Naive thymus-derived CD4-positive, alpha-beta T cell (primary cell): ENCODE data around the gene PAGR1. TPM values are rescaled to one million over a fixed set of nuclear protein-coding genes. Genes with fewer than 3 reads are reported as not detected.
A peak's percentile ranks its signal among the peaks of the same experiment; 100 is the strongest.

Experiments used
- ATAC-seq: fragments of 150-1000 bp; cut with Tn5 transposase; 2 replicates; pipeline ENCODE4 v1.10.0; 2021; ENCODE audit warnings: mild to moderate bottlenecking, moderate library complexity
- CTCF ChIA-PET: fragments of 350-600 bp; sonication (Branson Sonifier 250); formaldehyde crosslinking; loops from one replicate; lab custom pipeline; 2021; ENCODE audit warnings: antibody characterized with exemption; lab: Charles Lee
- POLR2A ChIA-PET: fragments of 350-600 bp; sonication (Branson Sonifier 250); formaldehyde crosslinking; loops from one replicate; lab custom pipeline; 2021; ENCODE audit warnings: antibody characterized with exemption, inconsistent platforms; lab: Charles Lee
- DNase-seq, 9 donors: peaks; one replicate each; pipeline versions ENCODE4 v3.0.0 to v3.0.0-alpha.2; 2020 to 2022; ENCODE audit warnings: mixed read lengths in 1 of 9
- H3K27ac ChIP-seq: one replicate; pipeline ENCODE4 v1.7.0; 2013; ENCODE audit warnings: mild to moderate bottlenecking, low read depth, low read length, moderate library complexity
- H3K27me3 ChIP-seq, 2 donors: one replicate each; pipeline ENCODE4 v1.7.0; 2013; ENCODE audit warnings: low read length in 2 of 2, mild to moderate bottlenecking in 2 of 2, moderate library complexity in 2 of 2; ENCODE audit not compliant: control insufficient read depth in 2 of 2, insufficient read depth in 2 of 2
- H3K36me3 ChIP-seq, 3 experiments: 1 replicate in 2 of 3; 2 replicates in 1 of 3; pipeline ENCODE4 v1.7.0; 2013; ENCODE audit warnings: low read length in 3 of 3, mild to moderate bottlenecking in 3 of 3, moderate library complexity in 1 of 3; ENCODE audit not compliant: insufficient read depth in 3 of 3, control insufficient read depth in 2 of 3
- H3K4me1 ChIP-seq, 2 donors: one replicate each; pipeline ENCODE4 v1.7.0; 2013; ENCODE audit warnings: low read length in 2 of 2, mild to moderate bottlenecking in 2 of 2, moderate library complexity in 1 of 2; ENCODE audit not compliant: control insufficient read depth in 2 of 2, insufficient read depth in 2 of 2
- H3K4me3 ChIP-seq: 2 replicates; pipeline ENCODE4 v1.7.0; 2013; ENCODE audit warnings: mild to moderate bottlenecking, low read length
- H3K9me3 ChIP-seq, 3 experiments: 1 replicate in 2 of 3; 2 replicates in 1 of 3; pipeline ENCODE4 v1.7.0; 2013; ENCODE audit warnings: low read length in 3 of 3; ENCODE audit not compliant: control insufficient read depth in 2 of 3
- H3K27ac Mint-ChIP-seq, 9 donors: one replicate each; pipeline ENCODE4 v1.8.0; 2020 to 2022; ENCODE audit warnings: mixed read lengths in 9 of 9, mild to moderate bottlenecking in 8 of 9, moderate library complexity in 5 of 9, inconsistent platforms in 2 of 9
- H3K27me3 Mint-ChIP-seq, 5 donors: one replicate each; pipeline ENCODE4 v1.8.0; 2021 to 2022; ENCODE audit warnings: mixed read lengths in 5 of 5, mild to moderate bottlenecking in 1 of 5
- H3K36me3 Mint-ChIP-seq, 5 donors: one replicate each; pipeline ENCODE4 v1.8.0; 2020 to 2022; ENCODE audit warnings: mixed read lengths in 5 of 5, mild to moderate bottlenecking in 3 of 5, inconsistent platforms in 1 of 5
- H3K4me1 Mint-ChIP-seq, 7 donors: one replicate each; pipeline ENCODE4 v1.8.0; 2020 to 2022; ENCODE audit warnings: mixed read lengths in 7 of 7, mild to moderate bottlenecking in 3 of 7, inconsistent platforms in 1 of 7
- H3K4me3 Mint-ChIP-seq, 10 donors: one replicate each; pipeline ENCODE4 v1.8.0; 2020 to 2022; ENCODE audit warnings: mild to moderate bottlenecking in 10 of 10, mixed read lengths in 10 of 10, moderate library complexity in 6 of 10, inconsistent platforms in 2 of 10
- H3K9me3 Mint-ChIP-seq, 11 donors: one replicate each; pipeline ENCODE4 v1.8.0; 2020 to 2022; ENCODE audit warnings: mixed read lengths in 11 of 11, mild to moderate bottlenecking in 4 of 11, inconsistent platforms in 1 of 11, moderate library complexity in 1 of 11
- intact Hi-C, 2 donors: fragments of 100-400 bp; cut with micrococcal nuclease; formaldehyde crosslinking; loops; one replicate each; pipeline ENCODE4 v1.15.1; 2023
- polyA plus RNA-seq, 2 donors: library from polyadenylated mRNA; unstranded; fragments of 300-500 nt; fragmentation: Illumina TruSeq; gene quantifications; one replicate each; pipeline ENCODE4 v1.2.3, GENCODE V29; 2021
- total RNA-seq, 6 experiments: library from RNA in 5 of 6; stranded (reverse) in 5 of 6; gene quantifications; 1 replicate in 5 of 6; 2 replicates in 1 of 6; pipeline ENCODE4 v1.2.3 and lab custom pipeline; 2021 to 2026

PAGR1 gene
- total and polyA plus RNA-seq, 7 experiments from 2014 or later, result 17.5 to 62.6 (median 37.2) TPM

DNA sequence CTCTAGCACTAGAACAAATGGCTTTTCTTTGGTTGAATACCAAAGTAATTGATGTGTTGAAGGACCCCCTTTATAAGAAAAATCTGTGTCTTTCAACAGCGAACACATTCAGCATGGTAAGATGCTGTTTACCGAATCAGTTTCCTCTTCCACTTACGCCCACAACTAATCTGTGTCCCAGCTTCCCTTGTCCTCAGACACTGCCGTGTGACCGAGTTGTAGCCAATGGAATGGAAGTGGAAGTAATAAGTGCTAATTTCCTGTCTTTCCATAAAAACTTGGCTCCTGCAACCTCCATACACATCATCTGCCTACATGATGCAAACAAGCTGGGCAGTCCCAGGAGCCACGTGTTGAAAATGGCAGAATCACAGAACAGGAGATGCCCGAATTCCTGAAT lies 36.7 kb downstream of the PAGR1 start:
- Mint-ChIP-seq H3K9me3 (peaks cover 0 to 4% (median 0%) of the 10 kb centered on the region in 11 donors), H3K4me3 (no peak overlapping the region), H3K27me3 (no peaks in the 10 kb centered on the region), H3K27ac (no peak overlapping the region), H3K4me1 (peaks cover 7 to 13% (median 9%) of the 10 kb centered on the region in 7 donors), H3K36me3 (peaks cover 0 to 8% (median 0%) of the 10 kb centered on the region in 5 donors)
- Histone ChIP-seq H3K4me1 (peaks cover 0 to 7% of the 10 kb centered on the region in 2 donors), H3K27ac (no peak overlapping the region), H3K9me3 (no peaks in the 10 kb centered on the region), H3K27me3 (no peaks in the 10 kb centered on the region), H3K4me3 (no peak overlapping the region), H3K36me3 (peaks cover 0 to 2% (median 0%) of the 10 kb centered on the region in 3 experiments)
- intact Hi-C loops, result no loop called here
- CTCF ChIA-PET, result interaction anchor here (0.7 to 2.6 kb wide), 4 partner anchors 30 to 127 kb away, joined by 3 to 13 read pairs (median 4); no protein-coding TSS in a partner anchor
- DNase-seq (no peak), ATAC-seq (no peak)
- POLR2A ChIA-PET, result interaction anchor here (0.6 to 1.9 kb wide), 7 partner anchors 9 to 616 kb away, joined by 3 to 7 read pairs (median 3); partner anchors contain the start of genes KIF22 and PAGR1

- CTCF ChIA-PET, result no interaction called here
- Mint-ChIP-seq H3K9me3 (peaks cover 0 to 4% (median 0%) of the 10 kb centered on the region in 11 donors), H3K4me3 (no peak overlapping the region), H3K36me3 (peaks cover 0 to 14% (median 5%) of the 10 kb centered on the region in 5 donors), H3K27me3 (no peaks in the 10 kb centered on the region), H3K4me1 (peaks cover 0 to 12% (median 3%) of the 10 kb centered on the region in 7 donors), H3K27ac (peak overlapping the region in 1 of 9 donors; percentile 34)
- intact Hi-C loops, result no loop called here
- ATAC-seq (no peak), DNase-seq (no peak)
- Histone ChIP-seq H3K4me1 (no peaks in the 10 kb centered on the region), H3K4me3 (no peak overlapping the region), H3K9me3 (no peaks in the 10 kb centered on the region), H3K36me3 (peaks cover 0 to 19% (median 0%) of the 10 kb centered on the region in 3 experiments), H3K27ac (no peak overlapping the region), H3K27me3 (no peaks in the 10 kb centered on the region)
- POLR2A ChIA-PET, result interaction anchor here (0.7 to 1.9 kb wide), 5 partner anchors 22 to 119 kb away, joined by 3 to 7 read pairs (median 5); partner anchors contain the start of gene TAOK2
These were observed 38.7 kb downstream of the PAGR1 start for GRCh38 chr16:29854520-29855100.

DNA sequence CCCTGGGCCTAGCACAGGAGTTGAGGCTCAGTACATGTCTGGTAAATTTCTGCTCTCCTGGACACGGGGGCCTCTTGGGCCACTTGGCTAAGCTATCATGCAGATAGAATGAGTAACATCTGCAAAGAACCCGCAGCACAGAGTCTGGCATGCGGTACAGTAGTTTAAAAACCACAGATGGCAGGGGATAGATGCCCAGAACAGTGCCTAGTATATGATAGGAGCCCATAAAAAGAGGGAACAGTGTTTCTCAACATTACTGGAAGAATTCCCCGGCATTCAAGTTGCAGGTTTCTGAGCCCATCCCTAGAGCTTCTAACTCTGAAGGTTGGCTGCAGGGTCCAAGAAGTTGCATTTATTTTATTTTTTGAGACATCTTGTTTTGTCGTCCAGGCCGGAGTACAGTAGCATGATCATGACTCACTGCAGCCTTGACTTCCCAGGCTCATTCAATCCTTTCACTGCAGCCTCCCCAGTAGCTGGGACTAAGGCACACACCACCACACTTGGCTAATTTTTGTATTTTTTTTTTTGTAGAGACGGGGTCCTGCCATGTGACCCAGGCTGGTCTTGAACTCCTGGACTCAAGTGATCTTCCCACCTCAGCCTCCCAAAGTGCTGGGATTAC lies 41.3 kb downstream of the PAGR1 start:
- intact Hi-C loops, result no loop called here
- H3K27me3 Mint-ChIP-seq, result no peaks in the 10 kb centered on the region
- no peak for ATAC-seq
- peaks cover 0 to 23% (median 5%) of the 10 kb centered on the region in 5 donors for H3K36me3 Mint-ChIP-seq
- POLR2A ChIA-PET, result interaction anchor here (0.6 to 1.1 kb wide), 4 partner anchors 11 to 193 kb away, joined by 3 to 4 read pairs (median 4); no protein-coding TSS in a partner anchor
- peak overlapping the region in 2 of 9 donors; percentile 42 to 84 for H3K27ac Mint-ChIP-seq
- no peak overlapping the region for H3K4me3 ChIP-seq
- H3K9me3 ChIP-seq, result no peaks in the 10 kb centered on the region
- H3K9me3 Mint-ChIP-seq, result no peaks in the 10 kb centered on the region
- H3K4me1 Mint-ChIP-seq, result peaks cover 12 to 25% (median 15%) of the 10 kb centered on the region in 7 donors
- peaks cover 10 to 15% of the 10 kb centered on the region in 2 donors for H3K4me1 ChIP-seq
- DNase-seq, result no peak
- peaks cover 0 to 36% (median 7%) of the 10 kb centered on the region in 3 experiments for H3K36me3 ChIP-seq
- H3K27me3 ChIP-seq, result no peaks in the 10 kb centered on the region
- H3K27ac ChIP-seq, result no peak overlapping the region
- H3K4me3 Mint-ChIP-seq, result peak overlapping the region in 1 of 10 donors; percentile 29
- CTCF ChIA-PET, result interaction anchor here (0.7 to 1.1 kb wide), 4 partner anchors 36 to 162 kb away, joined by 3 to 6 read pairs (median 4); no protein-coding TSS in a partner anchor

- CTCF ChIA-PET, result interaction anchor here (0.7 to 1.4 kb wide), 3 partner anchors 10 to 161 kb away, joined by 3 to 5 read pairs (median 3); no protein-coding TSS in a partner anchor
- peak overlapping the region in 1 of 9 donors; percentile 11 for H3K27ac Mint-ChIP-seq
- no peak for ATAC-seq
These were observed 42.3 kb downstream of the PAGR1 start for GRCh38 chr16:29858149-29858849.

DNA sequence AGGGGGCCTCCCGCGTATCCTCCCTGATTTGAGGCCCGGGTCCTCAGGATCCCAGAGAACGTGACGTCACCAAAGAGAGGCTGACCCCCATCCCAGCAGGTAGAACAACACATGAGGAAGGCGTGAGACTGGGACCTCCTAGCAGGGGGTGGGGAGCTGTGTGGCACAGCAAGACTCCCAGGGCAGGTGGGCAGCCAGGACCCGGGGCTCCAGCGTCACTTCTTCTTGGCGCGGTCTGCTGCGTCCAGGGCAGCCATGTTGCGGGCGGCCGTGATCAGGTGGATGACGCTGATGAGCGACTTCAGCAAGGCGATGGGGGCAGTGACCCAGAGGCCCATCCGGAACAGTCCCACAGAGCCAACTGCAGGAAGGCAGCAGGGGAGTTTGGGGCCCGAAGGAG lies 43.0 kb downstream of the PAGR1 start:
- Mint-ChIP-seq H3K36me3 (peaks cover 0 to 23% (median 5%) of the 10 kb centered on the region in 5 donors), H3K4me1 (peaks cover 12 to 35% (median 26%) of the 10 kb centered on the region in 7 donors), H3K4me3 (peak overlapping the region in 1 of 10 donors; percentile 29), H3K27ac (peak overlapping the region in 1 of 9 donors; percentile 62), H3K9me3 (no peaks in the 10 kb centered on the region), H3K27me3 (no peaks in the 10 kb centered on the region)
- DNase-seq (no peak), ATAC-seq (no peak)
- Histone ChIP-seq H3K27ac (no peak overlapping the region), H3K27me3 (no peaks in the 10 kb centered on the region), H3K36me3 (peaks cover 0 to 42% (median 7%) of the 10 kb centered on the region in 3 experiments), H3K4me3 (no peak overlapping the region), H3K4me1 (peaks cover 13 to 17% of the 10 kb centered on the region in 2 donors), H3K9me3 (no peaks in the 10 kb centered on the region)
- ChIA-PET POLR2A (interaction anchor here (0.6 to 1.0 kb wide), 3 partner anchors 39 to 102 kb away, joined by 3 to 4 read pairs (median 3); no protein-coding TSS in a partner anchor), CTCF (interaction anchor here (1.4 kb wide), 1 partner anchor 11 kb away, joined by 3 read pairs; no protein-coding TSS in a partner anchor)
- intact Hi-C loops, result no loop called here

More at GRCh38 chr16:29858149-29858849, 42.3 kb downstream of the PAGR1 start:
- DNase-seq, result no peak
- POLR2A ChIA-PET, result interaction anchor here (0.6 to 1.0 kb wide), 5 partner anchors 10 to 194 kb away, joined by 3 to 4 read pairs (median 3); no protein-coding TSS in a partner anchor
- Mint-ChIP-seq H3K9me3 (no peaks in the 10 kb centered on the region), H3K36me3 (peaks cover 0 to 23% (median 5%) of the 10 kb centered on the region in 5 donors), H3K27me3 (no peaks in the 10 kb centered on the region), H3K4me1 (peaks cover 12 to 31% (median 21%) of the 10 kb centered on the region in 7 donors), H3K4me3 (no peak overlapping the region)
- Histone ChIP-seq H3K9me3 (no peaks in the 10 kb centered on the region), H3K27ac (no peak overlapping the region), H3K36me3 (peaks cover 0 to 42% (median 7%) of the 10 kb centered on the region in 3 experiments), H3K4me1 (peaks cover 13 to 17% of the 10 kb centered on the region in 2 donors), H3K27me3 (no peaks in the 10 kb centered on the region), H3K4me3 (no peak overlapping the region)
- intact Hi-C loops, result no loop called here
